Measurements from ENCODE around the gene SSR1.

- no peak for TF ChIP-seq EZH2phosphoT487 (IDR thresholded peaks at IDR 0.05; ENCODE audit: borderline replicate concordance, low read length)
- TF ChIP-seq, protein P1, sequence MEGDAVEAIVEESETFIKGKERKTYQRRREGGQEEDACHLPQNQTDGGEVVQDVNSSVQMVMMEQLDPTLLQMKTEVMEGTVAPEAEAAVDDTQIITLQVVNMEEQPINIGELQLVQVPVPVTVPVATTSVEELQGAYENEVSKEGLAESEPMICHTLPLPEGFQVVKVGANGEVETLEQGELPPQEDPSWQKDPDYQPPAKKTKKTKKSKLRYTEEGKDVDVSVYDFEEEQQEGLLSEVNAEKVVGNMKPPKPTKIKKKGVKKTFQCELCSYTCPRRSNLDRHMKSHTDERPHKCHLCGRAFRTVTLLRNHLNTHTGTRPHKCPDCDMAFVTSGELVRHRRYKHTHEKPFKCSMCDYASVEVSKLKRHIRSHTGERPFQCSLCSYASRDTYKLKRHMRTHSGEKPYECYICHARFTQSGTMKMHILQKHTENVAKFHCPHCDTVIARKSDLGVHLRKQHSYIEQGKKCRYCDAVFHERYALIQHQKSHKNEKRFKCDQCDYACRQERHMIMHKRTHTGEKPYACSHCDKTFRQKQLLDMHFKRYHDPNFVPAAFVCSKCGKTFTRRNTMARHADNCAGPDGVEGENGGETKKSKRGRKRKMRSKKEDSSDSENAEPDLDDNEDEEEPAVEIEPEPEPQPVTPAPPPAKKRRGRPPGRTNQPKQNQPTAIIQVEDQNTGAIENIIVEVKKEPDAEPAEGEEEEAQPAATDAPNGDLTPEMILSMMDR (IDR thresholded peaks at IDR 0.05; ENCODE audit: low read depth, low read length, poor library complexity, severe bottlenecking): no peak
These were observed 3.9 kb upstream of the SSR1 start for GRCh38 chr6:7316658-7317533.

Data from DOHH2 (cell line).